ENCODE measurements around the gene CCDC12. TPM values are rescaled to one million over a fixed set of nuclear protein-coding genes. Genes with fewer than 3 reads are reported as not detected.

CCDC12 gene
- total RNA-seq, 1 experiment from 2014 or later, result 46.5 TPM

GRCh38 chr3:46927718-46928073 lies 48.8 kb downstream of the CCDC12 start:
- Histone ChIP-seq H3K9me2 (ENCODE audit: insufficient read depth) (no peaks in the 10 kb centered on the region), H3K9me3 (ENCODE audit: control insufficient read depth in 1 of 2, insufficient read depth in 1 of 2, low read depth in 1 of 2, low read length in 2 of 2) (no peaks in the 10 kb centered on the region), H3K4me2 (ENCODE audit: low read length) (no peak overlapping the region), H3K79me2 (ENCODE audit: insufficient read depth, low read length) (peaks cover 74% of the 10 kb centered on the region), H3K4me3 (replicated peaks in 1 of 2; ENCODE audit: low read depth in 1 of 2, low read length in 2 of 2) (no peak overlapping the region), H3K4me1 (ENCODE audit: control insufficient read depth in 1 of 2, insufficient read depth in 2 of 2, low read length in 2 of 2) (peaks cover 22 to 28% of the 10 kb centered on the region in 2 experiments), H3K36me3 (ENCODE audit: control insufficient read depth in 1 of 2, insufficient read depth in 2 of 2, low read length in 2 of 2) (peaks cover 10 to 22% of the 10 kb centered on the region in 2 experiments), H4K20me1 (ENCODE audit: insufficient read depth) (no peaks in the 10 kb centered on the region), H3K9ac (ENCODE audit: low read length) (no peak overlapping the region), H3K27ac (ENCODE audit: low read depth, low read length) (no peak overlapping the region), H2AFZ (ENCODE audit: low read depth, low read length, poor library complexity, severe bottlenecking) (no peak overlapping the region), H3K27me3 (ENCODE audit: insufficient read depth, low read length) (no peaks in the 10 kb centered on the region)
- ATAC-seq (no peak), DNase-seq (ENCODE audit: low read depth, low spot score) (no peak)
- POLR2A ChIA-PET, result no interaction called here
- RAD21 ChIA-PET (ENCODE audit: low non-redundant PET in 1 of 2, low total read pairs in 2 of 2, uncharacterized antibody in 2 of 2, unreplicated experiment in 2 of 2), result no interaction called here
- intact Hi-C loops (cut with micrococcal nuclease), result no loop called here
- CTCF ChIA-PET, result no interaction called here
- no TSS peak for BruUV-seq (replicated peaks)
- TF ChIP-seq, protein P1, sequence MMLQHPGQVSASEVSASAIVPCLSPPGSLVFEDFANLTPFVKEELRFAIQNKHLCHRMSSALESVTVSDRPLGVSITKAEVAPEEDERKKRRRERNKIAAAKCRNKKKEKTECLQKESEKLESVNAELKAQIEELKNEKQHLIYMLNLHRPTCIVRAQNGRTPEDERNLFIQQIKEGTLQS (IDR thresholded peaks at IDR 0.05), result no peak
- TF ChIP-seq, protein P2, sequence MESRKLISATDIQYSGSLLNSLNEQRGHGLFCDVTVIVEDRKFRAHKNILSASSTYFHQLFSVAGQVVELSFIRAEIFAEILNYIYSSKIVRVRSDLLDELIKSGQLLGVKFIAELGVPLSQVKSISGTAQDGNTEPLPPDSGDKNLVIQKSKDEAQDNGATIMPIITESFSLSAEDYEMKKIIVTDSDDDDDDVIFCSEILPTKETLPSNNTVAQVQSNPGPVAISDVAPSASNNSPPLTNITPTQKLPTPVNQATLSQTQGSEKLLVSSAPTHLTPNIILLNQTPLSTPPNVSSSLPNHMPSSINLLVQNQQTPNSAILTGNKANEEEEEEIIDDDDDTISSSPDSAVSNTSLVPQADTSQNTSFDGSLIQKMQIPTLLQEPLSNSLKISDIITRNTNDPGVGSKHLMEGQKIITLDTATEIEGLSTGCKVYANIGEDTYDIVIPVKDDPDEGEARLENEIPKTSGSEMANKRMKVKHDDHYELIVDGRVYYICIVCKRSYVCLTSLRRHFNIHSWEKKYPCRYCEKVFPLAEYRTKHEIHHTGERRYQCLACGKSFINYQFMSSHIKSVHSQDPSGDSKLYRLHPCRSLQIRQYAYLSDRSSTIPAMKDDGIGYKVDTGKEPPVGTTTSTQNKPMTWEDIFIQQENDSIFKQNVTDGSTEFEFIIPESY (IDR thresholded peaks at IDR 0.05; ENCODE audit: extremely low read depth, insufficient replicate concordance, low read length), result no peak
- TF ChIP-seq EZH2 (IDR thresholded peaks at IDR 0.05), result no peak
- TF ChIP-seq POLR2AphosphoS5 (IDR thresholded peaks at IDR 0.05; ENCODE audit: low read depth, low read length), result no peak
- no peak for TF ChIP-seq ZFX (IDR thresholded peaks at IDR 0.05)
- no peak for TF ChIP-seq SRF (IDR thresholded peaks at IDR 0.05; ENCODE audit: low read depth)

- DNase-seq (ENCODE audit: low read depth, low spot score), result no peak
Measured at GRCh38 chr3:46926871-46927717, 49.5 kb downstream of the CCDC12 start.

More at GRCh38 chr3:46926871-46927717, 49.5 kb downstream of the CCDC12 start:
- H4K20me1 ChIP-seq (ENCODE audit: insufficient read depth), result no peaks in the 10 kb centered on the region
- TF ChIP-seq SRF (IDR thresholded peaks at IDR 0.05; ENCODE audit: low read depth), result no peak
- no peak for TF ChIP-seq CBX3 (IDR thresholded peaks at IDR 0.05; ENCODE audit: low read depth)
- TF ChIP-seq POLR2A (IDR thresholded peaks at IDR 0.05; ENCODE audit: borderline replicate concordance, extremely low read depth, insufficient read depth, insufficient read length), result no peak
- TF ChIP-seq CTCF (IDR thresholded peaks at IDR 0.05 in 2 of 3, conservative IDR thresholded peaks at IDR 0.05 in 1 of 3; ENCODE audit: borderline replicate concordance in 1 of 3, insufficient read depth in 1 of 3, low read depth in 2 of 3, low read length in 2 of 3), result no peak
- TF ChIP-seq JUND (IDR thresholded peaks at IDR 0.05), result no peak
- ChIA-PET RAD21 (ENCODE audit: low non-redundant PET in 1 of 2, low total read pairs in 2 of 2, uncharacterized antibody in 2 of 2, unreplicated experiment in 2 of 2) (no interaction called here), CTCF (no interaction called here), POLR2A (no interaction called here)
- H3K9me2 ChIP-seq (ENCODE audit: insufficient read depth), result no peaks in the 10 kb centered on the region
- peaks cover 14 to 28% of the 10 kb centered on the region in 2 experiments for H3K36me3 ChIP-seq (ENCODE audit: control insufficient read depth in 1 of 2, insufficient read depth in 2 of 2, low read length in 2 of 2)
- no peak overlapping the region for H3K4me3 ChIP-seq (replicated peaks in 1 of 2; ENCODE audit: low read depth in 1 of 2, low read length in 2 of 2)
- H3K79me2 ChIP-seq (ENCODE audit: insufficient read depth, low read length), result peaks cover 69% of the 10 kb centered on the region
- H3K9me3 ChIP-seq (ENCODE audit: control insufficient read depth in 1 of 2, insufficient read depth in 1 of 2, low read depth in 1 of 2, low read length in 2 of 2), result no peaks in the 10 kb centered on the region
- H3K4me1 ChIP-seq (ENCODE audit: control insufficient read depth in 1 of 2, insufficient read depth in 2 of 2, low read length in 2 of 2), result peaks cover 16 to 22% of the 10 kb centered on the region in 2 experiments
- H3K27me3 ChIP-seq (ENCODE audit: insufficient read depth, low read length), result no peaks in the 10 kb centered on the region
- intact Hi-C loops (cut with micrococcal nuclease), result no loop called here
- H3K9ac ChIP-seq (ENCODE audit: low read length), result no peak overlapping the region
- H2AFZ ChIP-seq (ENCODE audit: low read depth, low read length, poor library complexity, severe bottlenecking), result no peak overlapping the region
- BruUV-seq (replicated peaks), result no TSS peak
- ATAC-seq, result no peak
- no peak overlapping the region for H3K4me2 ChIP-seq (ENCODE audit: low read length)
- no peak overlapping the region for H3K27ac ChIP-seq (ENCODE audit: low read depth, low read length)
